ENCODE measurements around the gene CADM2. TPM values are rescaled to one million over a fixed set of nuclear protein-coding genes. Genes with fewer than 3 reads are reported as not detected.

CADM2 gene
- total and polyA plus RNA-seq, 2 donors from 2014 or later, result 0.06 to 0.25 TPM

DNA sequence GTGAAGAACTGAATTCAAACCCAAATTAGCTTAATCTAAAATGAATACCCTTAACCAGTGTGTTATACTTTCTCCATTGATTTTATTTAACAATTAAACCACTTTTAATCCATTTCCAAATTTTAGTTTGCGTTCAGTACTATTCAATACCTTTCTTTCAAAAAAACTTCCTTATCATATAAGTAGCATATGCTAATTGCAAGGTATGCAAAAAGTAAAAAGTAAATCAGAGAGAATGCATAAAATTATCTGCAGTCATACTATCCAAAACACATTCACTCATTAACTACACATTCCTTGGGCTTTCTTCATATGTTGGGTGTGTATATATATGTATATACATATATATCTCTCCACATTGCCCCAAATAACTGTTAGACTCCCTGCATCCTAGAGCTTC, 208.8 kb downstream of the CADM2 start:
- FAIRE-seq (no peak), DNase-seq (no peak)
- Histone ChIP-seq H3K36me3 (ENCODE audit: control insufficient read depth in 2 of 3, insufficient read depth in 3 of 3, low read length in 3 of 3) (no peaks in the 10 kb centered on the region), H3K27me3 (ENCODE audit: control insufficient read depth, insufficient read depth, low read length) (no peaks in the 10 kb centered on the region), H3K9ac (ENCODE audit: low read length in 3 of 3) (no peak overlapping the region), H3K4me1 (ENCODE audit: control insufficient read depth in 2 of 3, insufficient read depth in 2 of 3, low read depth in 1 of 3, low read length in 3 of 3) (no peaks in the 10 kb centered on the region), H3K27ac (ENCODE audit: low read depth in 2 of 2, low read length in 2 of 2) (no peak overlapping the region), H3K4me3 (ENCODE audit: low read length in 3 of 3) (no peak overlapping the region), H3K9me3 (ENCODE audit: control insufficient read depth in 2 of 3, insufficient read depth in 1 of 3, low read length in 3 of 3) (no peaks in the 10 kb centered on the region)
- TF ChIP-seq, protein P1, sequence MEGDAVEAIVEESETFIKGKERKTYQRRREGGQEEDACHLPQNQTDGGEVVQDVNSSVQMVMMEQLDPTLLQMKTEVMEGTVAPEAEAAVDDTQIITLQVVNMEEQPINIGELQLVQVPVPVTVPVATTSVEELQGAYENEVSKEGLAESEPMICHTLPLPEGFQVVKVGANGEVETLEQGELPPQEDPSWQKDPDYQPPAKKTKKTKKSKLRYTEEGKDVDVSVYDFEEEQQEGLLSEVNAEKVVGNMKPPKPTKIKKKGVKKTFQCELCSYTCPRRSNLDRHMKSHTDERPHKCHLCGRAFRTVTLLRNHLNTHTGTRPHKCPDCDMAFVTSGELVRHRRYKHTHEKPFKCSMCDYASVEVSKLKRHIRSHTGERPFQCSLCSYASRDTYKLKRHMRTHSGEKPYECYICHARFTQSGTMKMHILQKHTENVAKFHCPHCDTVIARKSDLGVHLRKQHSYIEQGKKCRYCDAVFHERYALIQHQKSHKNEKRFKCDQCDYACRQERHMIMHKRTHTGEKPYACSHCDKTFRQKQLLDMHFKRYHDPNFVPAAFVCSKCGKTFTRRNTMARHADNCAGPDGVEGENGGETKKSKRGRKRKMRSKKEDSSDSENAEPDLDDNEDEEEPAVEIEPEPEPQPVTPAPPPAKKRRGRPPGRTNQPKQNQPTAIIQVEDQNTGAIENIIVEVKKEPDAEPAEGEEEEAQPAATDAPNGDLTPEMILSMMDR (IDR thresholded peaks at IDR 0.05; ENCODE audit: borderline replicate concordance, extremely low read depth, insufficient read depth), result no peak
- intact Hi-C loops (cut with DNase I), result no loop called here

GRCh38 chr3:85170646-85171045, 211.9 kb downstream of the CADM2 start:
- no peaks in the 10 kb centered on the region for H3K27me3 ChIP-seq (ENCODE audit: control insufficient read depth, insufficient read depth, low read length)
- H3K4me1 ChIP-seq (ENCODE audit: control insufficient read depth in 2 of 3, insufficient read depth in 2 of 3, low read depth in 1 of 3, low read length in 3 of 3), result no peaks in the 10 kb centered on the region
- H3K9ac ChIP-seq (ENCODE audit: low read length in 3 of 3), result no peak overlapping the region
- no peaks in the 10 kb centered on the region for H3K36me3 ChIP-seq (ENCODE audit: control insufficient read depth in 2 of 3, insufficient read depth in 3 of 3, low read length in 3 of 3)
- DNase-seq (no peak), FAIRE-seq (no peak)
- no peak overlapping the region for H3K27ac ChIP-seq (ENCODE audit: low read depth in 2 of 2, low read length in 2 of 2)
- intact Hi-C loops (cut with DNase I), result no loop called here
- no peak overlapping the region for H3K4me3 ChIP-seq (ENCODE audit: low read length in 3 of 3)
- TF ChIP-seq, protein P1 (IDR thresholded peaks at IDR 0.05; ENCODE audit: borderline replicate concordance, extremely low read depth, insufficient read depth), result no peak
- no peaks in the 10 kb centered on the region for H3K9me3 ChIP-seq (ENCODE audit: control insufficient read depth in 2 of 3, insufficient read depth in 1 of 3, low read length in 3 of 3)

DNA sequence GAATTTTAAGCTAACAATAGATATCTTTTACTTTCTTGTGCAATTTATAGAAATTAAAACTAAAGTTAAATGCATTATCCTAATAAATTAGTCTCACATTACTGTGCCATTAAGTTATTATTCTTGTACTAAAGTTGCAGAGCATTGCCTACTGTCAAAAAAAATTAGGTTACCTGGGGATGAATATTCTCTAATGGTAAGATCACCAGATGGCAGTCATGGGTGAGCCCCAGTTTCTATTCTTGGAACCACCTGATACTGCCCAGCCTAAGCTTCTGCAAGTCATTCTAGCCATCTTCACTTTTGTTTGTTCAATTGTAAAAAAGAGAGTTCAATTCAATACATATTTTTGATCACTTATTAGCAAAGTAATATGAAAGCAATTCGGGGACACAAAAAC, 213.2 kb downstream of the CADM2 start:
- Histone ChIP-seq H3K36me3 (ENCODE audit: control insufficient read depth in 2 of 3, insufficient read depth in 3 of 3, low read length in 3 of 3) (no peaks in the 10 kb centered on the region), H3K27me3 (ENCODE audit: control insufficient read depth, insufficient read depth, low read length) (no peaks in the 10 kb centered on the region), H3K9ac (ENCODE audit: low read length in 3 of 3) (no peak overlapping the region), H3K4me1 (ENCODE audit: control insufficient read depth in 2 of 3, insufficient read depth in 2 of 3, low read depth in 1 of 3, low read length in 3 of 3) (no peaks in the 10 kb centered on the region), H3K4me3 (ENCODE audit: low read length in 3 of 3) (no peak overlapping the region), H3K27ac (ENCODE audit: low read depth in 2 of 2, low read length in 2 of 2) (no peak overlapping the region), H3K9me3 (ENCODE audit: control insufficient read depth in 2 of 3, insufficient read depth in 1 of 3, low read length in 3 of 3) (no peaks in the 10 kb centered on the region)
- FAIRE-seq, result no peak
- intact Hi-C loops (cut with DNase I), result no loop called here
- TF ChIP-seq, protein P1 (IDR thresholded peaks at IDR 0.05; ENCODE audit: borderline replicate concordance, extremely low read depth, insufficient read depth), result no peak
- DNase-seq, result no peak

DNA sequence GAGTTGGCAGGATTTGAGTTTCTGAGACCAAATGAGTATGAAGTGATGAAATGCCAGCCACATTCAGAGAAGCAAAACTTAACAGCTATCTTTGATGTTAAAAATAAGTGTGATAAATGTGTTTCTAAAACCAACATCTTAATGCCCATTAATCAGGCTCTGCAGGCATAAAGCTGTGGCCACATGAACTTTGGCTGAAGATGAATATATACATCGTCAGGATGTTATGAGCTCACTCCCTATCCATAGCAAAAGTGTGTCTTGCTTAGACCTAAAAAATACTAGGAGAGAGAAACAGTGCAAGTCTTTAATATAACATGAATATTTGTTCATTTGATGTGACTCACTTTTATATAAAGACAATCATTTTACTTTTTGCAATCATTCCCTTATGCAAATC, 218.0 kb downstream of the CADM2 start:
- Histone ChIP-seq H3K9ac (ENCODE audit: low read length in 3 of 3) (no peak overlapping the region), H3K9me3 (ENCODE audit: control insufficient read depth in 2 of 3, insufficient read depth in 1 of 3, low read length in 3 of 3) (no peaks in the 10 kb centered on the region), H3K27ac (ENCODE audit: low read depth in 2 of 2, low read length in 2 of 2) (no peak overlapping the region), H3K4me3 (ENCODE audit: low read length in 3 of 3) (no peak overlapping the region), H3K27me3 (ENCODE audit: control insufficient read depth, insufficient read depth, low read length) (no peaks in the 10 kb centered on the region), H3K4me1 (ENCODE audit: control insufficient read depth in 2 of 3, insufficient read depth in 2 of 3, low read depth in 1 of 3, low read length in 3 of 3) (no peaks in the 10 kb centered on the region), H3K36me3 (ENCODE audit: control insufficient read depth in 2 of 3, insufficient read depth in 3 of 3, low read length in 3 of 3) (no peaks in the 10 kb centered on the region)
- no peak for DNase-seq
- no peak for FAIRE-seq
- intact Hi-C loops (cut with DNase I), result no loop called here
- TF ChIP-seq, protein P1 (IDR thresholded peaks at IDR 0.05; ENCODE audit: borderline replicate concordance, extremely low read depth, insufficient read depth), result no peak

Measured in kidney (tissue), 14 donors.